Measurements from ENCODE around the gene BCL6. TPM values are rescaled to one million over a fixed set of nuclear protein-coding genes. Genes with fewer than 3 reads are reported as not detected.
"Not testable (repeated sequence)": the region's sequence is repeated elsewhere in the genome, so short reads cannot be mapped to it uniquely, and the experiment has no call there.

Gene BCL6
- total RNA-seq, 1 donor from 2014 or later = 86.6 TPM

DNA sequence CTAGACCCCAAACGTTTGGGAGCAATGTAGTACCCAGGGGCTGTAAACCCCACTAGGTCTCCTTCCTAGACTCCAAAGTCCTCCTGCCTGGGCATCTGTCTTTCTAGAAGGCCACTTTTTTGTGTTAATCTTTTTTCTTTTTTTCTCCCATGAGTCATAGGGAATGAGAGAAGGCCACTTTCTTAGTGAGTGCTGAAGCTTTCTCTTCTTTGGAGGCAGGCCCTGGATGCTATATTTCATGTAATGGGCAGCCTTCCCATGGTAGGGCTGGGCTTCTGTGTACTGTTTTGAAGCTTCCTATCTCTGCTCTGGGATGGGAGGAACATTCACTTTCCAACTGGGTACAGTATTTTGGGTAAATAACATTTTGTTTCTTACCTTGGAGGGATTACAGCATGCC is 27.7 kb downstream of the BCL6 start:
- no peak for DNase-seq (ENCODE audit: low read depth)

- peak; percentile 84 for DNase-seq (ENCODE audit: low read depth)
Observed at GRCh38 chr3:187714404-187714979, 30.8 kb downstream of the BCL6 start.

DNA sequence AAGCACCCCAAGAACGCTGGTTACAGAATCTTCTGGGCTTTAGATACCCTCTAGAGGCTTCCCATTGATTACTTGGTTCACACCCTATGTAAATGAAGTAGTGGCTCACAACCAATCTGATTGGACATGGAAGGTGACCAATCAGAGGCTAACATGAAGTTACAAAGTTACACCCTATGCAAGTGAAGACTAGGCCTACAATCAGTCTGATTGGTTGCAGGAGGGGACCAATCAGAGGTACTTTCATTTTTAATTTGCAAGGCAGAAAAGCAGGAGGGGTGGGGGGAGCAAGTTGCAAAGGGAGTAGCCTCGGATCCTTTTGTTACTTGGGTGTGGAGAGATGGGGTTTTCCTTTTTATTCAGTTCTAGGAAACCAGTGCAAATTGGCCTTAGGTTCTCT is 31.8 kb downstream of the BCL6 start:
- no peak for DNase-seq (ENCODE audit: low read depth)

- DNase-seq (ENCODE audit: low read depth) = no peak
Observed at GRCh38 chr3:187709155-187709554, 36.1 kb downstream of the BCL6 start.

GRCh38 chr3:187708696-187709095 is 36.6 kb downstream of the BCL6 start:
- no peak for DNase-seq (ENCODE audit: low read depth)

GRCh38 chr3:187706971-187707370 is 38.3 kb downstream of the BCL6 start:
- DNase-seq (ENCODE audit: low read depth) = no peak

DNA sequence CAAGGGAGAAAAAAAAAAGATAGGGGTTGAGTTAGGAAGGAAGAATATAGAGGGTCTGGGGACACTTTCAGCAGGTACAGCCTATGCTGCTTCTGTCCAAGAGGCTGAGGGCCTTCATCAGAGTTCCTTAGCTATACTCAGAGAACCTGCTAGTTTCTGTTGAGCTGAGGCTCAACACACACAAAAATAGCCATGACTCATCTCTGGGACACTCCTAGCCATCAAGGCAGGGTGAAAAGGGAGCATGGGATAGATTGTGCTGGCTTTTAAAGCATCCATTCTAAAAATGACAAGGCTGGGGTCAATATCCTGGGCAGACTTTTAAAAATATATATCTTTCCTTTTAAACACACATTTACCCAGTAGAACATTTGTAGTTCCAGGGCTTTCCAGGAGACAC is 40.1 kb downstream of the BCL6 start:
- peak; percentile 64 for DNase-seq (ENCODE audit: low read depth)

GRCh38 chr3:187702507-187703033 is 42.7 kb downstream of the BCL6 start, which contains the start of gene RTP2:
Gene RTP2 (minus strand): TSS chr3:187702557. CDS start chr3:187702128, 429 bp downstream.
- DNase-seq (ENCODE audit: low read depth) = no peak

DNA sequence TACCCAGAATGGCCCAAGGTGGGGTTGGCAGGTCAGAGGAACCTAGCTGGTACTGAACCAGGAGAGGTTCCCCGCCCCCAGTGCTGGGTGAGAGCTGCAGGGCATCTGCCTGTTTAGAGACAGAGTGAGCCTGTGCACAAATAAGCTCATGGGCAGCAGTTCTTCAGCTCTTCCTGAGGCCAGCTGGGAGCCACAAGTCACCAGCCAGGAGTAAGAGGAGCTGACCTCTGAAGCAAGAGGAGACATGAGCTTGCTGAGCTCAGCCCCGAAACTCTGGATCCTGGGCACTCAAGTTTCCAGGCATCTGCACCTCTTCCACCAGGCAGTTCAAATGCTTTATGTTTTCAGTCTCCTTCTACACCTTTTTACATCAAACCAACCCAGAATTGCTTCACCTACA is 45.0 kb downstream of the BCL6 start:
- no peak for DNase-seq (ENCODE audit: low read depth)

- DNase-seq (ENCODE audit: low read depth) = no peak
Observed at GRCh38 chr3:187698499-187699399, 46.5 kb downstream of the BCL6 start.

DNA sequence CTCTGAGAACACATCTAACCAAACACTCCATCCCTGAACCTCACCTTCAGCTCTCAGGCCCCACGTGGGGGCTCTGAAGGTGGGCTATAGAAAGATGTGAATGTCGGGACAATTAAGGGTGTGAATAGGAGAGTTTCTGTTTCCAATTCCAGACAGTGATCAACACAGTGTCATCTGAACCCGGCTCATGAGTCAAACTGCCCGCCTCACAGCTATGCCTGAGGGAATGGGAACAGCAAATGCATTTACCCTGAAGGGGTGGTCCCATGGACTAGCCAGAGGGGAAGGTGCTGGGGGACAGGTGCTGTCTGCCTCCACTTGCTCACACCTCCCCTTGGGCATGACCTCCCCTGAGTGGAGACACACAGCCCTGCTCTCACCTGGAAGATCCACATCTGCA is 49.2 kb downstream of the BCL6 start:
- DNase-seq (ENCODE audit: low read depth) = no peak

- DNase-seq (ENCODE audit: low read depth) = peak; percentile 69
Observed at GRCh38 chr3:187695449-187695848, 49.8 kb downstream of the BCL6 start.

DNA sequence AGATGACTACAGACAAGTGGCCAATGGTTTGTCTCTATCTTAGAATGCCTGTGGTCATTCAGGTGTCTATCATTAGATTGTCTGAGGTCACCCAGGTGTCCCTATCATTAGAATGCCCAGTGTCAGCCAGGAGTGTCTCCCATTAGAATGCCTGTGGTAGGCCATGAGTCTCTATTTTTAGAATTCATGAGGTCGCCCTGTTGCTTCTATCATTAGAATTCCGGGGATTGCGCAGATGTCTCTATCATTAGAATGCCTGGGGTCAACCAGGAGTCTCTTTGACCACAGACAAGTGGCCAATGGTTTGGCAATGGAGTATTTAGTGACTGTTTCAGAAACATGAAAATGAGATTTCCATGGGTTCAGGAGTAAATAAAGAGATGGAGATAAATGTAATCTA is 50.5 kb downstream of the BCL6 start:
- peak; percentile 96 for DNase-seq (ENCODE audit: low read depth)

DNA sequence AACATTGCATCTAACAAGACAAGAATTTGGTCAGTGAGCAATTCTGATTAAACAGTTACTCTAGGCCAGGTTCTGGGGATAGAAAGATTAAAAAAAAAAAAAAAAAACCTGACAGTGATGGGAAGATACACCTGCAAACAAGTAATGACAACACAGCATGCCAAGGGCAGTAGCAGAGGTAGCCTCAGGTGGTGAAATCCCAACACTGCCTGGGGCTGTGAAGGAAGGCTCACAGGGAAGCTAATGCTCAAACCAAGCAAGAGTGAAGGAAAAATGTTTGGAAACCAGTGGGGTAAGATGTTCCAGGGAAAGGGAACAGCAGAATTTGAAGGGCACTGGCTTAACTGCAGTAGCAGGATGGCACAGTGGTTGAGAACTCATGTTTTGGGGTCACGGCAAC is 51.8 kb downstream of the BCL6 start:
- DNase-seq (ENCODE audit: low read depth) = no peak

GRCh38 chr3:187689984-187690383 is 55.3 kb downstream of the BCL6 start:
- no peak for DNase-seq (ENCODE audit: low read depth)

DNA sequence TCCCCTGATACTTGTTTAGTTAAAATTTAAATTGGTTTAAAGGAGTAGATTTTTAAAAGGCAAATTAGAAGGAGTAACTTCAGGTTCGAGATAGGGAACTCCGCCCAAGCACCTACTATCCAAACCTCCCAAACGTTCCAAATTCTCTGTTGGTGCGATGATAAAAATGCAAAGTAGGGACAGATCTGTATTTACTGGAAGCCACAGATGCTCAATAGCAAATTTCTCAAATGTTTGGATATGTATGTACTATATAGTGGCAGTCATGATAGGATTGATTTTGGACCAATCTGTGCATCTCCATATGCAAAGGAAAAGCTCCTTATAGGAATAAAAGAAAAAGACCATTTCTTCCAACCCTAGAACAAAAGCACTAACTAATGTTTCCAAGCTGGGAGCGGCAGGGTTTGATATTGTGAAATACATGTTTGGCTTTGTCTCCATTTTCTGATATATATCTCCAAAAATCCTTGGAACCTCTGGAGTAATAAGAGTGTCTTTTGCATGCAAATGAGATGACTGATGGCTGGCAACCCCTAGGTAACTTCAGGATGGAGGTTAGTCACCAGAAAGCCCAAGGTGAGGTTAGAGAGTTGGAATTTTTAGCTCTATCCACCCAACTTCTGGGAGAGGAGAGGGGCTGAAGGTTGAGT is 58.5 kb downstream of the BCL6 start:
- no peak for DNase-seq (ENCODE audit: low read depth)

GRCh38 chr3:187685948-187686347 is 59.3 kb downstream of the BCL6 start:
- no peak for DNase-seq (ENCODE audit: low read depth)

DNA sequence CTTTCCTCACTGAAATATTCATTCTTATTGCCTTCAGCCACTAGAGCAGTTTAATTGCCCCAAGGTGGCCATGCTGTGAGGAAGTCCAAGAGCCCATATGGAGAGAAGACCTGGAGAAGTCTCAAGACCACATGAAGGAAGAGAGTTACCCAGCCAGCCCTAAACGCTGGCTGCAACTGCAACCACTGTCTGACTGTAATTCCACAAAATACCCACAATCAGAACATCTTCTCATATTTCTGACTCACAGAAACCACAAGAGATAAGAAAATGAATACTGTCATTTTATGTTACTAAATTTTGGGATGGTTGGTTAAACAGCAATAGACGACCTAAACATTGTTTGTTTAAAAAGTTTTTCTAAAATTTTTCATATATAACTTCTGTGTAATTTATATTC is 60.4 kb downstream of the BCL6 start:
- DNase-seq (ENCODE audit: low read depth) = no peak

- no peak for DNase-seq (ENCODE audit: low read depth)
Observed at GRCh38 chr3:187684444-187684843, 60.8 kb downstream of the BCL6 start.

GRCh38 chr3:187681756-187682155 is 63.5 kb downstream of the BCL6 start:
- DNase-seq (ENCODE audit: low read depth) = not testable (repeated sequence)

DNA sequence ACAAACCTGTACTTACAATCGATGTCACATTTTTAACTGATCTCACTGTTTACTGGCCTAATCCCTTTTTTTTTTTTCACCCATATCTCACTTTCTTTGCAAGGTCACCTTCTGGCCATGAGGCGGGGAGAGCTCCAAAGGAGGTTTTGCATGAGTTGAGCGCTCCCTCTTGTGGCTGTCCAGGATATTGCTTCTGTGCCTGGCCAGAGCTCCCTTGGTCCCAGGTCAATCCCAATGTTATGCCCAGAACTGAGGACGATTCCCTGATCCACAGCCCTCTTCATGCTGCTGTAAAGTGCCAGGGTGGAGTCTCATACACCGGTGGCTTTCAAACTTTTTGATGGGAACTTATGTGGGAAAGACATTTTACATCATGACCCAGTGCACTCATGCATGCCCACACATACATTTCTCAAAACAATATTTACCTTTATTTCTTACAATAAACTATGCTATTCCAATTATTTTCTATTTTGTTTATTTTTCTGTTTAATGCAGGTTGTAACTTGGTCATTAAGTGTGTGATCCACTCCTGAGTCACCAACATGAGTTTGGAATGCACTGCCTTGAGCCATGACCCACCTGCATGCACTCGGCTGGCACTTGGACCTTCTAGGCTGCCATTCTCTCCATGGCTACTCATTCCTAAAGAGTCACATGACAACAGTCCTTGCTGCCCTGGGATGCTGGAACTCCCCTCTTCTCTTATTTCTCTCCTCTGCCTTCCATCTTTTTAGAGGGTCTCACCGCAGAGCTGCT is 65.5 kb downstream of the BCL6 start:
- DNase-seq (ENCODE audit: low read depth) = peak; percentile 79

Data from myocyte (in vitro differentiated cells).